Smooth muscle cell (in vitro differentiated cells): ENCODE data around the gene RBM26. TPM values are rescaled to one million over a fixed set of nuclear protein-coding genes. Genes with fewer than 3 reads are reported as not detected.
"Not testable (repeated sequence)": the region's sequence is repeated elsewhere in the genome, so short reads cannot be mapped to it uniquely, and the experiment has no call there.

Experiments
- DNase-seq: peaks from one replicate; lab custom pipeline; 2025; ENCODE audit not compliant: unreplicated experiment; lab: John Stamatoyannopoulos, UW
- H2AFZ ChIP-seq: fragments of 200-600 bp; sonication (generic); 2 replicates; pipeline ENCODE4 v1.6.0; 2016; ENCODE audit warnings: antibody characterized with exemption, low read depth, mild to moderate bottlenecking
- H3F3A ChIP-seq: fragments of 200-600 bp; sonication (generic); 2 replicates; pipeline ENCODE4 v1.6.0; 2017; ENCODE audit warnings: antibody characterized with exemption, low read depth
- H3K27ac ChIP-seq: fragments of 200-600 bp; sonication (generic); 2 replicates; pipeline ENCODE4 v1.5.1; 2016; ENCODE audit warnings: low read depth, mild to moderate bottlenecking
- H3K27me3 ChIP-seq: fragments of 200-600 bp; sonication (generic); 2 replicates; pipeline ENCODE4 v1.6.1; 2016; ENCODE audit warnings: low read depth, mild to moderate bottlenecking
- H3K36me3 ChIP-seq: fragments of 200-600 bp; sonication (generic); 2 replicates; pipeline ENCODE4 v1.5.1; 2016; ENCODE audit warnings: low read depth
- H3K4me1 ChIP-seq: fragments of 200-600 bp; sonication (generic); 2 replicates; pipeline ENCODE4 v1.5.1; 2016; ENCODE audit warnings: low read depth
- H3K4me2 ChIP-seq: fragments of 200-600 bp; sonication (generic); 2 replicates; pipeline ENCODE4 v1.6.0; 2016; ENCODE audit warnings: mild to moderate bottlenecking
- H3K4me3 ChIP-seq: fragments of 200-600 bp; sonication (generic); 2 replicates; pipeline ENCODE4 v1.5.1; 2016; ENCODE audit warnings: mild to moderate bottlenecking
- H3K79me2 ChIP-seq: fragments of 200-600 bp; sonication (generic); 2 replicates; pipeline ENCODE4 v1.6.0; 2016; ENCODE audit warnings: low read depth, mild to moderate bottlenecking
- H3K9ac ChIP-seq: fragments of 200-600 bp; sonication (generic); 2 replicates; pipeline ENCODE4 v1.6.0; 2016; ENCODE audit warnings: low read depth
- H3K9me3 ChIP-seq: fragments of 200-600 bp; sonication (generic); replicated peaks from 2 replicates; pipeline ENCODE4 v1.5.1; 2016; ENCODE audit warnings: low read depth
- H4K20me1 ChIP-seq: fragments of 200-600 bp; sonication (generic); 2 replicates; pipeline ENCODE4 v1.6.0; 2016; ENCODE audit warnings: low read depth
- CTCF ChIP-seq: fragments of 200-600 bp; sonication (generic); IDR thresholded peaks from 2 replicates; pipeline ENCODE4 v1.5.1; 2017; ENCODE audit warnings: borderline replicate concordance, mild to moderate bottlenecking, antibody characterized with exemption; ENCODE audit not compliant: insufficient read depth, poor library complexity, severe bottlenecking
- WGBS: methylation state at CpG from one replicate; pipeline ENCODE4 v1.1.7; 2016; ENCODE audit warnings: low lambda C conversion rate; 5-methylcytosine and 5-hydroxymethylcytosine counted together
- polyA plus RNA-seq: library from polyadenylated mRNA; unstranded; fragments of >200 nt; fragmentation: Nextera tagmentation; extraction: Ambion mirVana; gene quantifications from 2 replicates; pipeline ENCODE4 v1.2.1, GENCODE V29; 2016
- total RNA-seq: library from RNA; depleted of rRNA; stranded (reverse); fragments of >200 nt; gene quantifications from 2 replicates; pipeline ENCODE4 v1.2.3, GENCODE V29; 2014

The RBM26 gene
- total and polyA plus RNA-seq, 2 experiments from 2014 or later = 11.8 to 49.4 TPM

DNA sequence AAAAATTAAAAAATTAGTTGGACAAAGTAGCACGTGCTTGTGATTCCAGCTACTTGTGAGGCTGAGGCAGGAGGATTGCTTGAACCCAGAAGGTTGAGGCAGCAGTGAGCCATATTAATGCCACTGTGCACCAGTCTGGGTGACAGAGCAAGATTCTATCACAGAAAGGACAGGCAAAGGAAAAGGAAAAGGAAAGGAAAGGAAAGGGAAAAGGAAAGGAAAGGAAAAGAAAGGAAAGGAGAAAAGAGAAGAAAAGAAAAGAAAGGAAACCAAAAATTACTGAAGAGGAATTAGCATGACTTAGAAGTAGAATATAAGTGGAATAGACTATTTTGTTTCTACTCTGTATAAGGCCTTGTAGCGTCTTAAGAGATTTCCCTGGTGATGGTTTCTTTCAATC, 122.3 kb downstream of the RBM26 start:
- no peaks in the 10 kb centered on the region for H3K79me2 ChIP-seq
- peaks cover 7% of the 10 kb centered on the region for H3K27me3 ChIP-seq
- no peak for DNase-seq
- no peaks in the 10 kb centered on the region for H3K9me3 ChIP-seq
- no peak overlapping the region for H2AFZ ChIP-seq
- TF ChIP-seq CTCF = no peak
- H3K4me1 ChIP-seq = peaks cover 41% of the 10 kb centered on the region
- no peaks in the 10 kb centered on the region for H4K20me1 ChIP-seq
- H3K4me3 ChIP-seq = no peak overlapping the region
- H3F3A ChIP-seq = no peaks in the 10 kb centered on the region
- 89% methylated on average over 2 of the region's 2 CpGs for WGBS
- no peaks in the 10 kb centered on the region for H3K36me3 ChIP-seq
- no peak overlapping the region for H3K27ac ChIP-seq
- no peak overlapping the region for H3K4me2 ChIP-seq
- H3K9ac ChIP-seq = no peak overlapping the region

DNA sequence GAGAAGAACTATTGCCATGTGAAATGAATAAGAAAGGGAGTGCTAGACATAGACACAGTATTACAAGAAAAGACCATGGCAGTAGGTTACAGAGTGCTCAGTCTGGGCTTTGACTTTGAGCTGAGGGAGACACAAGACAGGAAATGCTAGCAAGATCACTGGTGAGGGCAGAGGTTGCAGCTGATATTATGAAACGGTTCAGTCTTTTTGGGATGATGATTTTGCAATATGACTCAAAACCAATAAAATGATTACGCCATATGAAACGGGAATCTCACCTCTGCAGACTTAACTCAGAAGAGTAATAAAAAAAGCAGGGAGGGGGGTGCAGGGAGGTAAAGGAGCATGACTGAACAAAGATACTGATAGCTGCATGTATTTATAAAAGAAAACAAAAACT, 123.1 kb downstream of the RBM26 start:
- TF ChIP-seq CTCF = no peak
- H3K4me3 ChIP-seq = no peak overlapping the region
- no peaks in the 10 kb centered on the region for H3K79me2 ChIP-seq
- WGBS = 63% methylated on average over 3 of the region's 3 CpGs
- H3K9ac ChIP-seq = no peak overlapping the region
- DNase-seq = no peak
- peaks cover 7% of the 10 kb centered on the region for H3K27me3 ChIP-seq
- H3K36me3 ChIP-seq = no peaks in the 10 kb centered on the region
- no peaks in the 10 kb centered on the region for H3F3A ChIP-seq
- H3K9me3 ChIP-seq = no peaks in the 10 kb centered on the region
- peaks cover 34% of the 10 kb centered on the region for H3K4me1 ChIP-seq
- no peak overlapping the region for H2AFZ ChIP-seq
- no peaks in the 10 kb centered on the region for H4K20me1 ChIP-seq
- H3K4me2 ChIP-seq = no peak overlapping the region
- H3K27ac ChIP-seq = no peak overlapping the region

DNA sequence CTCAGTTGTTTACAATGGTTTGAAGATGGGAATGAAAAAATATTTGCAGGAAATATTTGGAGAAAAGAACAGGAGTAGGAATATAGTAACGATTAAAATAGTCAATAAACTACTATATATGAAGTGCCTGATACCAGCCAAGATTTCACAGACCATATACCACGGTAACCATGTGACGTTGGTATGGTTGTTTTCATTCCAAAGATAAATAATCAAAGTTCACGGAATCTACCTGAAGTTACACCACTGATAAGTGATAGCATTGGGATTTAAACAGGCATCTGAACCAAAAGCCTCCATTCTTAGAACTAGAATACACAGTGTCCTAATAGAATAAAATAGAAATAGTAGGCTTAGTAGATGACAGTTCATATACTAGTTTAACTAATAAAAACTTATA, 123.5 kb downstream of the RBM26 start:
- H3K79me2 ChIP-seq = no peaks in the 10 kb centered on the region
- H4K20me1 ChIP-seq = no peaks in the 10 kb centered on the region
- H3K27me3 ChIP-seq = peaks cover 7% of the 10 kb centered on the region
- no peaks in the 10 kb centered on the region for H3K9me3 ChIP-seq
- H3K4me1 ChIP-seq = peaks cover 29% of the 10 kb centered on the region
- no peak overlapping the region for H2AFZ ChIP-seq
- no peaks in the 10 kb centered on the region for H3F3A ChIP-seq
- TF ChIP-seq CTCF = no peak
- DNase-seq = no peak
- H3K27ac ChIP-seq = no peak overlapping the region
- no peak overlapping the region for H3K4me2 ChIP-seq
- 94% methylated on average over 4 of the region's 4 CpGs for whole genome bisulfite sequencing
- H3K4me3 ChIP-seq = no peak overlapping the region
- no peak overlapping the region for H3K9ac ChIP-seq
- no peaks in the 10 kb centered on the region for H3K36me3 ChIP-seq

GRCh38 chr13:79281339-79281747, 124.7 kb downstream of the RBM26 start:
- no peak overlapping the region for H3K4me3 ChIP-seq
- no peaks in the 10 kb centered on the region for H3K36me3 ChIP-seq
- H3K4me1 ChIP-seq = peaks cover 23% of the 10 kb centered on the region
- no peak overlapping the region for H3K27ac ChIP-seq
- no peaks in the 10 kb centered on the region for H3F3A ChIP-seq
- no peaks in the 10 kb centered on the region for H4K20me1 ChIP-seq
- no peak overlapping the region for H3K4me2 ChIP-seq
- TF ChIP-seq CTCF = no peak
- H2AFZ ChIP-seq = no peak overlapping the region
- no peaks in the 10 kb centered on the region for H3K79me2 ChIP-seq
- no peak overlapping the region for H3K9ac ChIP-seq
- no peak for DNase-seq
- H3K9me3 ChIP-seq = no peaks in the 10 kb centered on the region
- WGBS = 46% methylated on average over 3 of the region's 3 CpGs
- peaks cover 7% of the 10 kb centered on the region for H3K27me3 ChIP-seq

GRCh38 chr13:79279735-79280134, 126.3 kb downstream of the RBM26 start:
- H4K20me1 ChIP-seq, H3K36me3 ChIP-seq, H3K27me3 ChIP-seq, H3K27ac ChIP-seq, H2AFZ ChIP-seq, DNase-seq, H3K9me3 ChIP-seq, H3K79me2 ChIP-seq, H3K4me2 ChIP-seq, H3K4me3 ChIP-seq, H3K9ac ChIP-seq, H3F3A ChIP-seq: not testable (repeated sequence)
- WGBS = 85% methylated on average over 12 of the region's 12 CpGs
- peaks cover 23% of the 10 kb centered on the region for H3K4me1 ChIP-seq
